Dermis blood vessel endothelial cell (primary cell): ENCODE results near the gene KRTAP12-2. TPM values are rescaled to one million over a fixed set of nuclear protein-coding genes. Genes with fewer than 3 reads are reported as not detected.
"Not testable (repeated sequence)": the region's sequence is repeated elsewhere in the genome, so short reads cannot be mapped to it uniquely, and the experiment has no call there.

Experiments used
- DNase-seq: peaks from one replicate; pipeline ENCODE4 v3.0.0; 2010
- total RNA-seq: library from RNA; depleted of rRNA; stranded (reverse); fragments of >200 nt; gene quantifications from 2 replicates; pipeline ENCODE4 v1.2.3, GENCODE V29; 2014

The KRTAP12-2 gene
- total RNA-seq, 1 donor from 2014 or later, result not detected

DNA sequence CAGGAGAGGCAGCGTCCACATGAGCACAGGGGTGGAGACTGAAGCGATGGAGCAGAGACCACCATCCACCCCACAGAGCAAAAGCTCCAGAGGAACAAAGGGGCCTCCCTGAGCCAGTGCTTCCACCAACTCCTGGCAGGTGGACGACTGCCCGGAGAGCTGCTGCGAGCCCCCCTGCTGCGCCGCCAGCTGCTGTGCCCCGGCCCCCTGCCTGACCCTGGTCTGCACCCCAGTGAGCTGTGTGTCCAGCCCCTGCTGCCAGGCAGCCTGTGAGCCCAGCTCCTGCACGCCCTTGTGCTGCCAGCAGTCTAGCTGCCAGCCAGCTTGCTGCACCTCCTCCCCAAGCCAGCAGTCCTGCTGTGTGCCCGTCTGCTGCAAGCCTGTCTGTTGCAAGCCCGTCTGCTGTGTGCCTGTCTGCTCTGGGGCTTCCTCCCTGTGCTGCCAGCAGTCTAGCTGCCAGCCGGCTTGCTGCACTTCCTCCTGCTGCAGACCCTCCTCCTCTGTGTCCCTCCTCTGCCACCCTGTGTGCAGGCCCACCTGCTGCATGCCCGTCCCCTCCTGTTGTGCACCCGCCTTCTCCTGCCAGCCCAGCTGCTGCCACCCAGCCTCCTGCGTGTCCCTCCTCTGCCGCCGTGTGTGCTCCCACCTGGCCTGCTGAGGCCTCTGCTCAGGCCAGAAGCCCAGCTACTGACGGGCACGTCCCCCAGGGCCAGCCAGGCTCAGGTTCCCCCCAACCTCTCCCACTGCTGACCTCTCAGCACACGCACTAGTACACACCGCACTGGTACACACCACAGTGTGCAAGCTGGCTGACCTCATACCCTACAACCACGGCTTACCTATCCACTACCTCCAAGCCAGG is 35.6 kb upstream of the KRTAP12-2 start:
- DNase-seq, result no peak

GRCh38 chr21:44701541-44701940 is 34.8 kb upstream of the KRTAP12-2 start:
- no peak for DNase-seq

- DNase-seq, result no peak
These were observed 34.3 kb upstream of the KRTAP12-2 start for GRCh38 chr21:44701023-44701400.

DNA sequence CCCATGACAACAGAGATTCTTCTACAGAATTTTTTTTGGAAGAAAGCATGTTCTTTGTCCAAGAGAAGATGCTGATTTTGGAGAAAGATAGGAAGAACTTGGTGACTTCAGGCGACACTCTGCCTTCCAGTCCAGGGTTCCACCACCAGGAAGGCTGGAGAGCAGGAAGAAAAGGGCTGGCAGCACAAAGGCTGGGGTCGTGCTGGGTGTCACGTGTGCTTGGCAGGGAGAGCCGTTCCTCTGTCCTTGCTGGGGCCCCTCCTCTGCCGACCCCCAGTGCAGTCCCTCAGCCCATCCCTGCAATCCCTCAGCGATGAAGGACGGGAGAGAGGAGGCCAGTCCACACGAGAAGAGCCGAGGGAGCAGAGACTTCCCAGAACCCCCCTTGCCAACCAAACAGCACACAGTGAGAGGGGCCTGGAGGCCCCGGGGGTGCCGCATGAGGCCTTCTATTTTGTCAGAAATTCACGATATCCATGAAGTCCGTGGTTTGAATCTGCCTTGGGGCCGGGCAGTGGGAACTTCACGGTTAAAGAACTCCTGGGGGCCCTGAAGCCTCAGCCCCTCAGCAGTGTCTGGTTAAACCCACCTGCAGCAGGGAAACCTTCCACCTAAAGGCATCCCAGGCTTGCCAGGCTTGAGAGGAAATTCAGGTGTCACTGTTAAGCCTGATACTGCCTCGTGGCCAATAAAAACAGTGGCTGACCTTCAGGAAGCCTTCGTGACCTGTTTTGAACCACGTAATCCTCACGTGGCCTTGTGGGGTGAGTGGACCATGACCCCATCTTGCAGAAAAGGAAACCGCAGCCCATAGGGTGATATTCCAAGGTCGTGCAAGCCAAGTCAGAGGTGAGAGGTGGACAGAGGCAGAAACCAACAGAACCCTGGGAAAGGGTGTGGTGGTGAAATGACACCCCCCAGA is 33.6 kb upstream of the KRTAP12-2 start:
- no peak for DNase-seq

- no peak for DNase-seq
These were observed 32.8 kb upstream of the KRTAP12-2 start for GRCh38 chr21:44699502-44700001.

DNA sequence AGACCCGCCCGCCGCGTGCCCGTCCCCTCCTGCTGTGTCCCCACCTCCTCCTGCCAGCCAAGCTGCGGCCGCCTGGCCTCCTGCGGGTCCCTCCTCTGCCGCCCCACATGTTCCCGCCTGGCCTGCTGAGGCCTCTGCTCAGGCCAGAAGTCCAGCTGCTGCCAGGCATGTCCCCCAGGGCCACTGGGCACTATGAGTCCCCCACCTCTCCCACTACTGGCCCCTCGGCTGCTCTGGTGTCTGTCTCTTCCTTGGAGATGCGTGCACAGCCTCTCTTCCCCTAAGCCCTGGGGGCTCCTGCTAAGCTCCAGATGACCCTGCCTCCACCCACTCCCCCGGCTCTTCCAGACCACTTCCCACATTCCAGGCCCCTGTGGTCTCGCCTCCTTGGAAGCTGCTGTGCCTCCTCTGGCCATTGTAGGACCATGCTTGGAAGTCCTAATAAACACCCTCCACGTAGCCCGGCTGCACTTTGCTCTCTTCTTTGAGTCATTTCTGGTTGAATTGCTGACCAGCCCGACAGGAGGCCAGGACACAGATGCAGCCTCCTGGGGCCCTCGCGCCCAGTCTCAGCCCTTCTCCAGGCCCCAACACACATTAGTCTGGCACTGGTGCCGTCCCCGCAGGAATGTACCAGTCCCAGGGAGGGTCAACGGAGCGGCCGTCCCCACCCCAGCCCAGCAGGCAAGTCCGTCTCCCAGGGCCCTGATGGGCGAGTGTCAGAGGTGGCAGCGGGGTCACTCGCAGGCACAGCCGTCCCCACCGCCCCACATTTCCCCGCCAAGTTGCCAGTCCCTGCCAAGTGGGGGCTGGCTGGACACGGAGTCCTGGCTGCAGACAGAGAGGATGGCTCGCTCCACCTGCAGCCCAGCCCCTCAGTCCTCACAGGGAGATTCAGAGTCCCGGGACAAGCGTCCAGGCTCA is 31.3 kb upstream of the KRTAP12-2 start:
- no peak for DNase-seq

DNA sequence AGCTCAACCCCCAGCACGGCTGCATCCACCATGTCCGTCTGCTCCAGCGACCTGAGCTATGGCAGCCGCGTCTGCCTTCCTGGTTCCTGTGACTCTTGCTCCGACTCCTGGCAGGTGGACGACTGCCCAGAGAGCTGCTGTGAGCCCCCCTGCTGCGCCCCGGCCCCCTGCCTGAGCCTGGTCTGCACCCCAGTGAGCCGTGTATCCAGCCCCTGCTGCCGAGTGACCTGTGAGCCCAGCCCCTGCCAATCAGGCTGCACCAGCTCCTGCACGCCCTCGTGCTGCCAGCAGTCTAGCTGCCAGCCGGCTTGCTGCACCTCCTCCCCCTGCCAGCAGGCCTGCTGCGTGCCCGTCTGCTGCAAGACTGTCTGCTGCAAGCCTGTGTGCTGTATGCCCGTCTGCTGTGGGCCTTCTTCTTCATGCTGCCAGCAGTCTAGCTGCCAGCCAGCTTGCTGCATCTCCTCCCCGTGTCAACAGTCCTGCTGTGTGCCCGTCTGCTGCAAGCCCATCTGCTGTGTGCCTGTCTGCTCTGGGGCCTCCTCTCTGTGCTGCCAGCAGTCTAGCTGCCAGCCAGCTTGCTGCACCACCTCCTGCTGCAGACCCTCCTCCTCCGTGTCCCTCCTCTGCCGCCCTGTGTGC is 30.6 kb upstream of the KRTAP12-2 start, which contains the start of gene KRTAP10-12:
KRTAP10-12 (plus strand) TSS at position 1 of the 639 bp plus-strand sequence; CDS start at position 31, 30 bp downstream.
- not testable (repeated sequence) for DNase-seq

GRCh38 chr21:44696572-44696971 is 29.8 kb upstream of the KRTAP12-2 start:
- no peak for DNase-seq

DNA sequence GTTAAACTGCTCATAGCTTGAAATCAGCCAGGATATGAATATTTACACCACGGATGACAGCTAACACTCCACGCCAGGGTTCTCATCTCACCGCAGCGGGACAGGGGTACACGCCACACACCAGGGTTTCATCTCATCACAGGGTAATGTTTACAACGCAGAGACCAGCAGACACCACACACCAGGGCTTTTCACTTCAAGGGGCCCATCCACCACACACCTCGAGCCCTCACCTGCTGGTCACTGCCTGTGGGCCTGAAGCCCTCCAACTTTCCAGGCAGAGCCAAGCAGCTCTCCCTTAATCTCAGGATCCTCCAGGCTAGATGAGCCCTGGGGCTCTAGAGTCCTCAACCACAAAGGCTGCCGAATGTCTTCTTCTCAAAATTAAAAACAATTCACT is 28.9 kb upstream of the KRTAP12-2 start:
- no peak for DNase-seq

GRCh38 chr21:44695184-44695583 is 28.5 kb upstream of the KRTAP12-2 start:
- DNase-seq, result no peak

- DNase-seq, result no peak
These were observed 28.0 kb upstream of the KRTAP12-2 start for GRCh38 chr21:44694776-44695175.

DNA sequence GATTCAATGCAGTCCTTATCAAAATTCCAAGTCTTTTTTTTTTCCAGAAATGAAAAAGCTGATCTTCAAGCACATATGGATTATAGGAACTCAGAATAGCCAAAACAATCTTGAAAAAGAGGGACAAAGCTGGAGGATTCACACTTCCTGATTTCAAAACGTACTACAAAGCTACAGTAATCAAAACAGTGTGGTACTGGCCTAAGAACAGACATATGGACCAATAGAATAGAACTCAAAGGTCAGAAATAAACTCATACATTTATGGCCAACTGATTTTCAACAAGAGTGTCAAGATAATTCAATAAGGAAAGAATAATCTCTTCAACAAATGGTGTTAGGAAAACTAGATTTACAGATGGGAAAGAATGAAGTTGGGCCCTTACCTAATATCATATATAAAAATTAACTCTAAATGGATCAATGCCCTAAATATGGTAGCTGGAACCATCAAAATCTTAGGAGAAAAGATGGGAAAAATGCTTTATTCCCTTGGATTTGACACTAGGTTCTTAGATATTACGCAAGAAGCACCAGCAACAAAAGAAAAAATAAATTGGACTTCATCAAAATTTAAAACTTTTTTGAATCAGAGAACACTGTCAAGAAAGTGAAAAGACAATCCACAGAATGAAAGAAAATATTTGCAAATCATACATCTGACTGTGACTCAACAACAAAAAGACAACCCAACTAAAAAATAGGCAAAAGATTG is 26.2 kb upstream of the KRTAP12-2 start:
- DNase-seq, result no peak

DNA sequence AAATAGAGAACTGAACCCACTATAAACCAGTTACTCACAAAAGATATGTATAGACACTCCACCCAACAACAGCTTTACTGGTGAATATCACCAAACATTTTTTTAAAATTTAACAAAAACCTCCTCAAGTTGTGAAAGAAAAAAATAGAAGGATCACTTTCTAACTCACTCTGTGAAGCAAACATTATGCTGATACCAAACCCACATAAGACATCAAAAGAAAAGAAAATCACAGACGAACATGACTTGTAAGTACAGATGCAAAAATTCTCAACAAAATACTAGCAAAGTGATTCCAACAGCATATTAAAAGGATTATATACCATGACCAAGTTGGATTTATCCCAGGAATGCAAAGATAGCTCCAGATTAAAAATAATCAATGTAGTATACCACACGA is 25.0 kb upstream of the KRTAP12-2 start:
- DNase-seq, result no peak

- not testable (repeated sequence) for DNase-seq
These were observed 23.0 kb upstream of the KRTAP12-2 start for GRCh38 chr21:44689740-44690139.

DNA sequence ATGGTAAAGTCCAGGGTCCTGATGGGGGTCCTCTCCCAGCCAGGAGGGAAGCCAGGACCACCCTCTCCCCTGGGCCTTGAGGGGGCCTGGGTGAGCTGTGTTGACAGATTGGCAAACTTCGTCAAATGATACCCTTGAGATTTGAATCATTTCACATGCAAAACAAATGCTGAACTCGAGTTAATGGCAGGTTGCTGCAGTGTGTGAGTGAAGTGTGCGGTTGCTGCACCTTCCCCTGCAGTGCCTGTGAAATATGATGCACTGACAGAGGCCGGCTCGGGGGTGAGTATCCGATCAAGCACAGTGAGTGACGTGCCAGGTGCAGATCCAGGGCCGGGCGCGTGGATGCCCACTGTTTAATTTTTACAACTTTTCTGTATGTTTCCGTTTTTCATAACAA is 20.9 kb upstream of the KRTAP12-2 start:
- DNase-seq, result no peak

GRCh38 chr21:44686843-44687561 is 20.3 kb upstream of the KRTAP12-2 start:
- no peak for DNase-seq

DNA sequence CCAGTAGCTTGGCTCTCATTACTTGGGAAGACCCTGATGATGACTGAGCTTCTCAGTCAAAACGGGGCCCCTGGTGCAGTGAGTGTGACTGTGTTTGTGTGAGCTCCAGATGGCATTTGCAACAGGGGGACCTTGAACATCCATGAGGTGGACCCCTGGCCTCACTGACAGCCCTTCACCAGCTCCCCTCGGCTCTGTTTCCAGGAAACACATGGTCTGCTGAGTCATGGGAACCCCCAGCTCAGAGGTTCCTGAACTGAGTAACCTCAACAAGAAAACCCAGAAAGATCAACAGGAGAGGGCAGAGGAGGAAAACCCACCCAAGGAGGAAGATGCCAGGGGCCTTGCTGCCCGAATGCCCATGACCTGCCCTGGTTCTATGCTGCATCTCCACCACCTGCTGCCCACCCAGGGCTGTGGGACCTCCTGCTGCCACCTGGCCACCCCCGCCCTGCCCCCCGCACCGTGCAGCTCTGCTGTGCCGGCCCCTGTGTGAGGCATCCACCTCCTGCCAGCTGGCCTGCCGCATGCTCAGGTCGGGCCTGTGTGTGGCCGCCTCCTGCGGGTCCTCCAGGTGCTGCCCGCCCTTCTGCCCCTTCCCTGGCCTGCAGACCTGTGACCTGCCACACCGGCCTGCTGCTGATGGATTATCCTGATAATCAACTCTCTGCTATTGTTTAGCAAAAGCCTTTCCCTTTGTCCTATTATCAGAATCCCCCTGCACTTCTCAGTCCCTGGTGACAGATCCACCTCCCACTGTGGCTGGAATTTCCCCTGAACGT is 19.5 kb upstream of the KRTAP12-2 start:
- DNase-seq, result peak; percentile 11

DNA sequence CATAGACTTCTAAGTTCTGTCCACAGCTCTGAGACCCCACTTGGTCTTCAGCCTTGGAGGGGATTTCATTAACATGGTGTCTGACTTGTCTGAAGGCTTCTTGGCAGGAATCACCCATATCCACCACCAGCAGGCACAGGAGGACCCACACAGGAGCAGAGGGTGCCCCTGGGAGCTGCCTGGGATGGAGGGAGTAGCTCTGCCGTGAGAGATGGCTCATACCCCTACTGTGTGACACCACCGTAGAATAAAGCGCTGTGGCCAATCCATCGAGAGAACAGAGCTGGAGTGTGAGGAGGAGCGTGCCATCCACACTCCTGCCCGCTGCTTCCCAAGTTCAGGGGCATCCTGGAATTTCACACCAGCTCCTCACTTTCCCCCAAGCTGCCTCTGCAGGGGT is 18.3 kb upstream of the KRTAP12-2 start:
- not testable (repeated sequence) for DNase-seq

DNA sequence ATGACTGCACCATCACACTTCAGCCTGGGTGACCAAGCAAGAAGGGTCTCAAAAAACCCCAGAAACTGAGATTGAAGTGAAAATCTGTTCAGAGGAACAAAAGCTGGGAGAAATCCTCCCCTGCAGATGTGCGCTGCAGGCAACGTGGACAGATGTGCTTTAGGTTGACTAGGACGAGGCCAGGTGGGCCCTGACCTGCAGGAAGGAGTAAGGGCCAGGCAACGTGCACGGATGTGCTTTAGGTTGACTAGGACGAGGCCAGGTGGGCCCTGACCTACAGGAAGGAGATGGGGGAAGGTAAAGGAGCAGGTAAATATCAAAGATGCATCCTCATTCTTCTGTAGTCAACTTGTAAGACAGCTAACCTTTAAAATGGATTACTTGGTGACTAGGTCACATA is 17.8 kb upstream of the KRTAP12-2 start:
- no peak for DNase-seq
